CD8-positive, alpha-beta memory T cell (primary cell): ENCODE measurements around the gene ACER3. TPM values are rescaled to one million over a fixed set of nuclear protein-coding genes. Genes with fewer than 3 reads are reported as not detected.
"Not testable (repeated sequence)": the region's sequence is repeated elsewhere in the genome, so short reads cannot be mapped to it uniquely, and the experiment has no call there.

Source experiments
- CTCF ChIA-PET: fragments of 350-600 bp; sonication (Branson Sonifier 250); formaldehyde crosslinking; loops from one replicate; lab custom pipeline; 2021; ENCODE audit warnings: antibody characterized with exemption; lab: Charles Lee
- POLR2A ChIA-PET: fragments of 350-600 bp; sonication (Branson Sonifier 250); formaldehyde crosslinking; loops from one replicate; lab custom pipeline; 2021; ENCODE audit warnings: antibody characterized with exemption; lab: Charles Lee
- DNase-seq, 5 donors: peaks; one replicate each; pipeline versions ENCODE4 v3.0.0 to v3.0.0-alpha.2; 2020 to 2022; ENCODE audit warnings: mixed read lengths in 1 of 5
- H3K27ac ChIP-seq: one replicate; pipeline ENCODE4 v1.7.0; 2013; ENCODE audit warnings: low read depth, mild to moderate bottlenecking, low read length, moderate library complexity
- H3K27me3 ChIP-seq: 2 replicates; pipeline ENCODE4 v1.7.0; 2013; ENCODE audit warnings: low read length, mild to moderate bottlenecking; ENCODE audit not compliant: insufficient read depth, poor library complexity, severe bottlenecking
- H3K36me3 ChIP-seq: 2 replicates; pipeline ENCODE4 v1.7.0; 2013; ENCODE audit warnings: mild to moderate bottlenecking, low read length, moderate library complexity; ENCODE audit not compliant: insufficient read depth
- H3K4me1 ChIP-seq: 2 replicates; pipeline ENCODE4 v1.7.0; 2013; ENCODE audit warnings: mild to moderate bottlenecking, low read length, moderate library complexity; ENCODE audit not compliant: insufficient read depth
- H3K4me3 ChIP-seq: 2 replicates; pipeline ENCODE4 v1.7.0; 2013; ENCODE audit warnings: mild to moderate bottlenecking, low read length
- H3K9me3 ChIP-seq: 2 replicates; pipeline ENCODE4 v1.7.0; 2013; ENCODE audit warnings: mild to moderate bottlenecking, low read length
- H3K27ac Mint-ChIP-seq, 8 donors: one replicate each; pipeline ENCODE4 v1.8.0; 2020 to 2021; ENCODE audit warnings: mixed read lengths in 8 of 8, mild to moderate bottlenecking in 6 of 8, inconsistent platforms in 3 of 8, moderate library complexity in 3 of 8
- H3K27me3 Mint-ChIP-seq, 2 donors: one replicate each; pipeline ENCODE4 v1.8.0; 2020 to 2021; ENCODE audit warnings: mixed read lengths in 2 of 2, mild to moderate bottlenecking in 1 of 2, moderate library complexity in 1 of 2
- H3K36me3 Mint-ChIP-seq, 3 donors: one replicate each; pipeline ENCODE4 v1.8.0; 2020 to 2021; ENCODE audit warnings: mixed read lengths in 3 of 3, inconsistent platforms in 1 of 3, mild to moderate bottlenecking in 1 of 3
- H3K4me1 Mint-ChIP-seq, 3 donors: one replicate each; pipeline ENCODE4 v1.8.0; 2020 to 2021; ENCODE audit warnings: mixed read lengths in 3 of 3, inconsistent platforms in 1 of 3, mild to moderate bottlenecking in 1 of 3
- H3K4me3 Mint-ChIP-seq, 7 donors: one replicate each; pipeline ENCODE4 v1.8.0; 2020 to 2021; ENCODE audit warnings: mixed read lengths in 7 of 7, mild to moderate bottlenecking in 6 of 7, moderate library complexity in 4 of 7, inconsistent platforms in 2 of 7
- H3K9me3 Mint-ChIP-seq, 5 donors: one replicate each; pipeline ENCODE4 v1.8.0; 2020 to 2022; ENCODE audit warnings: mixed read lengths in 5 of 5, mild to moderate bottlenecking in 3 of 5, moderate library complexity in 2 of 5, inconsistent platforms in 1 of 5
- polyA plus RNA-seq: library from polyadenylated mRNA; unstranded; fragments of 300-500 nt; fragmentation: Illumina TruSeq; gene quantifications from one replicate; pipeline ENCODE4 v1.2.3, GENCODE V29; 2021
- total RNA-seq, 2 experiments: library from RNA; stranded (reverse); gene quantifications; one replicate each; pipeline ENCODE4 v1.2.3, GENCODE V29; 2021

ACER3 gene
- total and polyA plus RNA-seq, 3 experiments from 2014 or later = 5.3 to 19.1 (median 16.1) TPM

GRCh38 chr11:77055101-77055561, 194.4 kb downstream of the ACER3 start:
- Mint-ChIP-seq H3K36me3 (peaks cover 0 to 7% (median 2%) of the 10 kb centered on the region in 3 donors), H3K4me3 (no peak overlapping the region), H3K27ac (no peak overlapping the region), H3K27me3 (peaks cover 0 to 2% of the 10 kb centered on the region in 2 donors), H3K9me3 (peaks cover 6 to 13% (median 9%) of the 10 kb centered on the region in 5 donors), H3K4me1 (no peaks in the 10 kb centered on the region)
- no peaks in the 10 kb centered on the region for H3K9me3 ChIP-seq
- H3K4me3 ChIP-seq = no peak overlapping the region
- H3K4me1 ChIP-seq = no peaks in the 10 kb centered on the region
- no peaks in the 10 kb centered on the region for H3K36me3 ChIP-seq
- CTCF ChIA-PET = interaction anchor here (1.9 kb wide), 1 partner anchor 36 kb away, joined by 7 read pairs; no protein-coding TSS in a partner anchor
- POLR2A ChIA-PET = no interaction called here
- no peaks in the 10 kb centered on the region for H3K27me3 ChIP-seq
- H3K27ac ChIP-seq = no peak overlapping the region
- no peak for DNase-seq

GRCh38 chr11:77055913-77056312, 195.2 kb downstream of the ACER3 start:
- CTCF ChIA-PET = interaction anchor here (1.9 kb wide), 1 partner anchor 36 kb away, joined by 7 read pairs; no protein-coding TSS in a partner anchor
- no peak overlapping the region for H3K27ac ChIP-seq
- no peak overlapping the region for H3K4me3 ChIP-seq
- no peaks in the 10 kb centered on the region for H3K4me1 ChIP-seq
- Mint-ChIP-seq H3K4me3 (peak overlapping the region in 1 of 7 donors; percentile 59), H3K27ac (no peak overlapping the region), H3K4me1 (no peaks in the 10 kb centered on the region), H3K9me3 (peaks cover 6 to 13% (median 9%) of the 10 kb centered on the region in 5 donors), H3K36me3 (peaks cover 0 to 11% (median 2%) of the 10 kb centered on the region in 3 donors), H3K27me3 (peaks cover 2 to 8% of the 10 kb centered on the region in 2 donors)
- H3K36me3 ChIP-seq = no peaks in the 10 kb centered on the region
- no peaks in the 10 kb centered on the region for H3K27me3 ChIP-seq
- H3K9me3 ChIP-seq = no peaks in the 10 kb centered on the region
- POLR2A ChIA-PET = no interaction called here
- no peak for DNase-seq

GRCh38 chr11:77056814-77057402, 196.2 kb downstream of the ACER3 start:
- Mint-ChIP-seq H3K27ac (no peak overlapping the region), H3K36me3 (peaks cover 0 to 16% (median 2%) of the 10 kb centered on the region in 3 donors), H3K9me3 (peaks cover 9 to 16% (median 12%) of the 10 kb centered on the region in 5 donors), H3K4me1 (no peaks in the 10 kb centered on the region), H3K27me3 (peaks cover 2 to 8% of the 10 kb centered on the region in 2 donors), H3K4me3 (no peak overlapping the region)
- no peak for DNase-seq
- Histone ChIP-seq H3K27me3 (no peaks in the 10 kb centered on the region), H3K4me1 (no peaks in the 10 kb centered on the region), H3K4me3 (no peak overlapping the region), H3K36me3 (no peaks in the 10 kb centered on the region), H3K9me3 (no peaks in the 10 kb centered on the region), H3K27ac (no peak overlapping the region)
- POLR2A ChIA-PET = no interaction called here
- CTCF ChIA-PET = interaction anchor here (3.4 kb wide), 1 partner anchor 9 kb away, joined by 8 read pairs; no protein-coding TSS in a partner anchor

GRCh38 chr11:77057938-77058474, 197.3 kb downstream of the ACER3 start:
- Mint-ChIP-seq H3K4me3 (no peak overlapping the region), H3K4me1 (no peaks in the 10 kb centered on the region), H3K27me3 (peaks cover 2 to 11% of the 10 kb centered on the region in 2 donors), H3K27ac (no peak overlapping the region), H3K9me3 (peaks cover 9 to 16% (median 13%) of the 10 kb centered on the region in 5 donors), H3K36me3 (peaks cover 0 to 16% (median 2%) of the 10 kb centered on the region in 3 donors)
- no peak overlapping the region for H3K27ac ChIP-seq
- ChIA-PET CTCF (interaction anchor here (0.8 to 3.4 kb wide), 4 partner anchors 10 to 34 kb away, joined by 3 to 8 read pairs (median 3); no protein-coding TSS in a partner anchor), POLR2A (no interaction called here)
- H3K9me3 ChIP-seq = no peaks in the 10 kb centered on the region
- no peak overlapping the region for H3K4me3 ChIP-seq
- DNase-seq = no peak
- H3K36me3 ChIP-seq = no peaks in the 10 kb centered on the region
- no peaks in the 10 kb centered on the region for H3K4me1 ChIP-seq
- H3K27me3 ChIP-seq = no peaks in the 10 kb centered on the region

GRCh38 chr11:77058900-77059299, 198.2 kb downstream of the ACER3 start:
- Histone ChIP-seq H3K4me3 (no peak overlapping the region), H3K36me3 (no peaks in the 10 kb centered on the region), H3K9me3 (no peaks in the 10 kb centered on the region), H3K27me3 (no peaks in the 10 kb centered on the region), H3K27ac (no peak overlapping the region), H3K4me1 (no peaks in the 10 kb centered on the region)
- Mint-ChIP-seq H3K4me1 (no peaks in the 10 kb centered on the region), H3K4me3 (no peak overlapping the region), H3K27ac (no peak overlapping the region), H3K9me3 (peaks cover 9 to 16% (median 13%) of the 10 kb centered on the region in 5 donors), H3K36me3 (peaks cover 0 to 16% (median 2%) of the 10 kb centered on the region in 3 donors), H3K27me3 (peaks cover 2 to 11% of the 10 kb centered on the region in 2 donors)
- DNase-seq = no peak
- ChIA-PET CTCF (interaction anchor here (1.1 to 3.4 kb wide), 2 partner anchors 11 to 13 kb away, joined by 3 to 8 read pairs; no protein-coding TSS in a partner anchor), POLR2A (no interaction called here)

GRCh38 chr11:77059806-77060205, 199.1 kb downstream of the ACER3 start:
- Mint-ChIP-seq H3K4me3 (no peak overlapping the region), H3K36me3 (peaks cover 0 to 16% (median 2%) of the 10 kb centered on the region in 3 donors), H3K9me3 (peaks cover 9 to 16% (median 13%) of the 10 kb centered on the region in 5 donors), H3K27ac (no peak overlapping the region), H3K27me3 (peaks cover 0 to 11% of the 10 kb centered on the region in 2 donors), H3K4me1 (no peaks in the 10 kb centered on the region)
- Histone ChIP-seq H3K27me3 (no peaks in the 10 kb centered on the region), H3K36me3 (no peaks in the 10 kb centered on the region), H3K4me3 (no peak overlapping the region), H3K27ac (no peak overlapping the region), H3K4me1 (no peaks in the 10 kb centered on the region), H3K9me3 (no peaks in the 10 kb centered on the region)
- CTCF ChIA-PET = interaction anchor here (3.4 kb wide), 1 partner anchor 12 kb away, joined by 8 read pairs; no protein-coding TSS in a partner anchor
- POLR2A ChIA-PET = no interaction called here
- no peak for DNase-seq

- H3K27me3 Mint-ChIP-seq = peaks cover 0 to 11% of the 10 kb centered on the region in 2 donors
- ChIA-PET POLR2A (no interaction called here), CTCF (interaction anchor here (3.4 kb wide), 1 partner anchor 13 kb away, joined by 8 read pairs; no protein-coding TSS in a partner anchor)
- peaks cover 9 to 16% (median 13%) of the 10 kb centered on the region in 5 donors for H3K9me3 Mint-ChIP-seq
- Histone ChIP-seq H3K27me3 (no peaks in the 10 kb centered on the region), H3K4me1 (no peaks in the 10 kb centered on the region), H3K9me3 (no peaks in the 10 kb centered on the region), H3K4me3 (no peak overlapping the region), H3K36me3 (no peaks in the 10 kb centered on the region), H3K27ac (no peak overlapping the region)
- no peaks in the 10 kb centered on the region for H3K4me1 Mint-ChIP-seq
- no peak overlapping the region for H3K27ac Mint-ChIP-seq
- DNase-seq = no peak
- no peak overlapping the region for H3K4me3 Mint-ChIP-seq
- H3K36me3 Mint-ChIP-seq = peaks cover 0 to 16% (median 2%) of the 10 kb centered on the region in 3 donors
These were observed 199.5 kb downstream of the ACER3 start for GRCh38 chr11:77060234-77060633.

- H3K27me3 ChIP-seq, H3K4me3 ChIP-seq, H3K4me3 Mint-ChIP-seq, H3K27ac ChIP-seq, POLR2A ChIA-PET, CTCF ChIA-PET, H3K4me1 Mint-ChIP-seq, H3K4me1 ChIP-seq, H3K36me3 ChIP-seq, H3K27ac Mint-ChIP-seq, H3K9me3 ChIP-seq, DNase-seq: not testable (repeated sequence)
- Mint-ChIP-seq H3K9me3 (peaks cover 6 to 13% (median 10%) of the 10 kb centered on the region in 5 donors), H3K27me3 (peaks cover 0 to 11% of the 10 kb centered on the region in 2 donors), H3K36me3 (peaks cover 0 to 16% (median 2%) of the 10 kb centered on the region in 3 donors)
These were observed 200.5 kb downstream of the ACER3 start for GRCh38 chr11:77061258-77061657.
